GM19240 (cell line): ENCODE data around the gene ROS1.
"Not testable (repeated sequence)": the region's sequence is repeated elsewhere in the genome, so short reads cannot be mapped to it uniquely, and the experiment has no call there.

Source experiments
- DNase-seq: peaks from one replicate; pipeline ENCODE4 v3.0.0; 2011; ENCODE audit warnings: low spot score; ENCODE audit not compliant: insufficient read length

The ROS1 gene

DNA sequence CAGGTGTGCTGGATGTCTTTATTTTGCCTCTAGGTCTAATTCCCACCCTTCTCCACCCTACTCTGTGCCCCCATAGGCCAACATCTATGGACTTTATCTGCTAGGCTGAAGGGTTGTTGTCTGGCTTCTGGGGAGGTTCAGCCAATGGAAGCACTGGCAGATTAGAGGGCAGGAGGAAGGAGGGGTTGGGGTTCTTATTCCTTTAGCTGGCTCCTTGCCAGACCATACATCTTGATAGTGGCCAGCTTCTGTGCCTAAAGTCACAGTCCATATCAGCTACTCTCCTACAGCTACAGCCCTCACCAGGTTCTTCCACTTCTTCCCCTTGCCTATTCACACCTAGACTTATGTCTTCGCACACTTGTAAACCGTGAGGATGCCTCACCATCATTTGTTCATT lies 41.1 kb downstream of the ROS1 start:
- no peak for DNase-seq

DNA sequence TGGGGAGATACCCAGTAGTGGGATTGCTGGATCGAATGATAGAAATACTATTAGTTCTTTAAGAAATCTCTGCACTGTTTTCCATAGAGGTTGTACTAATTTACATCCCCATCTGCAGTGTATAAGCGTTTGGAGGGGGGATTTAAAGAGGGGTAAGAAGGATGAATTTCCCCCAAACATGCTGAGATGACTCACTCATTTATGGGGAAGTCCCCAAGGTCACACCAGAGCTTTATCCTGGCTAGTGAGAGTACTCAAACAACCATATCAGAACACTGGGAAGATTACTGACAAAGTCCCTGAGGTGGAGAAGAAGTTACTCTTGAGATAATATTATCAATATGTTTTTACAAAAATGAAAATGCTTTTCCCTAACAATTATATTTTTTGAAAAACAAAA lies 44.0 kb downstream of the ROS1 start:
- DNase-seq, result no peak

DNA sequence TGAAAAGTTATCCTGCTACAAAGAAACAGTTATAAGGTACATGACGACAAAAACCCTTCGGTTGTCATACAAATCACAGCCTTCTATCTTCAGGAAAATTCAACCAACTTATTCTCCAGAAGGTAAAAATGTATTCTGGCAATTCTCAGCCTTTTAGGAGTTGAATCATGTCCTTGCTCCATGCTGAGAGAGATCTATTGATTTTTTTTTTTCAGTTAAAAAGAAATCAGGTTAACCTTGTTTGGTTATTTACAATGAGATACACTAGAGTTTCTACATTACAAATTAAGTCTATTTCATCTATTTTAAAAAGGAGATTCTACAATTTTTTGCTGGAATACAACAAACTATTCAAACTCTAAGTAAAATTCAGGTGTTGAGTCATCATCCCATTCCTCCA lies 45.4 kb downstream of the ROS1 start:
- no peak for DNase-seq

DNA sequence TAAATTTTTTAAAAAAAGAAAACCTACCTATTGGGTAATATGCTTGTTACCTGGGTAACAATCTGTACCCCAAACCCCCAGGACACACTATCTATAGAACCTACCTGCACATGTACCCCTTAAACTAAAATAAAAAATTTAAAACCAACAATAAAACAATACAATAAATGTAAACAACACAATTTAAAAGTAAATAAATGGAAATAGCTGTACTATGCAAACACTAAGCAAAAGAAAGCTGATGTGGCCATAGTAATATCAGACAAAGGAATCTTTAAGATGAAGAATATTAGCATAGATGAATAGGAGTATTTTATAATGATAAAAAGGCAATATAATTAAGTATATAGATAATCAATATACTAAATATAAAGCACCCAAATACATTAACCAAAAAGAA lies 50.3 kb downstream of the ROS1 start:
- no peak for DNase-seq

DNA sequence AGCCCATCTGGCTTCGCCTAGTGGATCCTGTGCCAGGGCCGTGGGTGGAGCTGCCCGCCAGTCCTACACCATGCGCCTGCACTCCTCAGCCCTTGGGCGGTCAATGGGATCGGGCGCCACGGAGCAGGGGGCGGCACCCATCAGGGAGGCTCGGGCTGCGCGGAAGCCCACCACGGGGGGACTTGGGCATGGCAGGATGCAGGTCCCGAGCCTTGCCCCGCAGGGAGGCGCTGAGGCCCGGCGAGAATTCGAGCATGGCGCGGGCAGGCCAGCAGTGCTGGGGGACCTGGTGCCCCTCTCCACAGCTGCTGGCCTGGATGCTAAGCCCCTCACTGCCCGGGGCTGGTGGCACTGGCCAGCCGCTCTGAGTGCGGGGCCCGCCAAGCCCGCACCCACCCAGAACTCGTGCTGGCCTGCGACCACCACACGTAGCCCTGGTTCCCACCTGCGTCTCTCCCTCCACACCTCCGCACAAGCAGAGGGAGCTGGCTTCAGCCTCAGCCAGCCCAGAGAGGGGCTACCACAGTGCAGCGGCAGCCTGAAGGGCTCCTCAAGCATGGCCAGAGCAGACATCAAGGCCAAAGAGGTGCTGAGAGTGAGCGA lies 52.4 kb downstream of the ROS1 start:
- DNase-seq, result no peak

DNA sequence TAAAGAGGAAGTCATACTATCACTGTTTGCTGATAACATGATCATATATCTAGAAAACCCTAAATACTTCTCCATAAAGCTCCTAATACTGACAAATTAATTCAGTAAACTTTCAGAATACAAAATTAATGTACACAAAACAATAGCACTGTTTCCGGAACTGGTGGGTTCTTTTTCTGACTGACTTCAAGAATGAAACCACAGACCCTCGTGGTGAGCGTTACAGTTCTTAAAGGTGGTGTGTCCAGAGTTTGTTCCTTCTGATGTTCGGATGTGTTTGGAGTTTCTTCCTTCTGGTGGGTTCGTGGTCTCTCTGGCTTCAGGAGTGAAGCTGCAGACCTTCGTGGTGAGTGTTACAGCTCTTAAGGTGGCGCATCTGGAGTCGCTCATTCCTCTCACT lies 53.5 kb downstream of the ROS1 start:
- not testable (repeated sequence) for DNase-seq

DNA sequence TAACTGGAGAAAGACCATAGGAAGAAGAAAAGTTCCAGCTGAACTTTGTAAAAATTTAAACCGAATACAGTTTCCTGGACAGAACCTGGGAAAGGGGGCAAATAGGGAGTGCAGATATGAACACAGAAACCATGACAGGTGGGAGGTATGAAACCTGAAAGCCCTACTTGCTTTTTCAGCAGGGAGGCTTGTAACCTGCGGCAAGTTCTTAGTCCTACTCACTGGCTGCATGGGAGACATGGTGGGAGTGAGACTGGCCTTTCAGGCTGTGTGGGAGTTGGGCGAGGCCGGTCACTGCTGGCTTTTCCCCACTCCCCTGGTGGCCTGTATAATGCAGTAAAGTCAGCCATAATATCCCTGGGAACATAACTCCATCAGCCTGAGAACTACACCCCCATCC lies 54.2 kb downstream of the ROS1 start:
- no peak for DNase-seq

DNA sequence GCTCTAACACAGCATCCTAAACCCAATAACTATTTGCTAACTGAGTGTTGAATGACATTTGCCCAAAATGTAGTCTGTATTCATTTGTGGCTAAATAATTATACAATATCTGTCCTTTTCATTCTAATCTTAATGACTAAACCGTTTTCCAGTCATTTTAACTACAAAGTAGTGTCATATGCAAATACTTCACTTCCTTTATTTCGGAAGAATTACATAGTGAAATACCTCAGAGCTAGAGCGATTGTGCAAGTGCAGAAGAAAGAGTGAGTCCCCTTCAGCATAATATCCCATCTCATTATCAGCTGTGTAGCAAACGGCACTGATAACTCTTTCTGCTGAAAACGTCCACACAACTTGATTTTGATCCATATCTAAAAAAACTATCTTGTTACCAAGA lies 66.2 kb downstream of the ROS1 start:
- no peak for DNase-seq

DNA sequence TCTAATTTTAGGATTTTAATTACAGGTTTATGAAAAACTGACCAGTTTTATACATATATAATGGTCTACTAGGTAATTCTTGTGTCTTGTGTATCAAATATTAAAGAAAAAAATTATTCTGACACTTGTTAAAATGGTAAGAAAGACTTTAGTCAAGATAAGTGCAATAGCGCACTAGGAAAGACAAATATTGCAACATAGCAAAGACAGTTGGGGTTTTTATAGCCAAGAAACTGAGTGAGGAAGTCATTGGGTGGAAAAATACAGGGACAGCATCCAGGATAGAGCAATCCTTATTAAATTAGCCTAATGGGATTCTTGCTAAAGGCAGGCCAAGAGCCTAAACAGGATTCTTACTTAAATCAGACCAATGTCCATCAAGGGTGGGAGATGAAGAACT lies 71.1 kb downstream of the ROS1 start:
- DNase-seq, result no peak

DNA sequence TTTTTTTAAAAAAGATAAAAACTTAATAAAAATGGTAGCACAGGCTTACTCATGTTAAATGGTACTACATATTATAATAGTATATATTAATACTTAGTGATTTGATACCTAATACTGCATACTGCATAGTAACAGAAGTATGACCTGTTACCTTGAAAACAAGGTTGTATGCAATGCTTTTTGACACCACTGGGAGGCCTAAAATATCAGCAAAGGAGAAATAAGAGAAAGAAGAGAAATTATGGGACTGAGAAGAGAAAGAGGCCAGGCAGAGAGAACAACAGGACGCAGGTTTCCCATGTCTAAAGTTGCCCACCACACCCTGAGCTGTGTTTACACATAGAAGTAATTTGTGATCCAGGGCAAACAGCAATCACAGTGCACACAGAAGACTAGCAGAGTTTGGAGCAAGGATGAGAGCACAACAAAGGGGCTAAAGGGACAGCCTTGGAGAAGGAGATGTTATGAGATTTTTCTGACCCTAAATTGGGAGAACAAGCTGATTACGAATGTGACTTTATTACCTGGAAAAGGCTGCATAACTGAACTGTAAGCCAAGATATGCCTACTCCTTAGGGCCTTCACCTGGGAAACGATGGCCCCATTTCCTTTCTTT lies 73.2 kb downstream of the ROS1 start:
- no peak for DNase-seq

DNA sequence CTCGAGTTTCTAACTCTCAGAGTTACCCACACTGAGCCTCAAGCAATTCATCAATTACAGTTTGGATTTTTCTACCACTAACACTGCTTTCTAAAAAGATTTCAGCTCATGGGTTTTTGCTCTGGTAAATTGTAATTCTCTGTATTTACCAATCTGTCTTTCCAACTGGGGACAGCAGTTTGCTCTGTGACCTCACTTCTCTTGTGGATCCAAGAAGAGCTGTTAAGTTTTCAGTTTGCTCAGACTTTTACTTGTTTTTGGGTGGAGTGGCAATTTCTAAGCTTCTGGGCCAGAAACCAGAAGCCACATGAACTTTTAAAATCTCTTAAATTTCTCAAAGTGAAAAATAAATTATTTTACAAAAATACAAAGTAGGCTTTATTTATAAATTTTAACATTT lies 74.2 kb downstream of the ROS1 start:
- DNase-seq, result no peak

DNA sequence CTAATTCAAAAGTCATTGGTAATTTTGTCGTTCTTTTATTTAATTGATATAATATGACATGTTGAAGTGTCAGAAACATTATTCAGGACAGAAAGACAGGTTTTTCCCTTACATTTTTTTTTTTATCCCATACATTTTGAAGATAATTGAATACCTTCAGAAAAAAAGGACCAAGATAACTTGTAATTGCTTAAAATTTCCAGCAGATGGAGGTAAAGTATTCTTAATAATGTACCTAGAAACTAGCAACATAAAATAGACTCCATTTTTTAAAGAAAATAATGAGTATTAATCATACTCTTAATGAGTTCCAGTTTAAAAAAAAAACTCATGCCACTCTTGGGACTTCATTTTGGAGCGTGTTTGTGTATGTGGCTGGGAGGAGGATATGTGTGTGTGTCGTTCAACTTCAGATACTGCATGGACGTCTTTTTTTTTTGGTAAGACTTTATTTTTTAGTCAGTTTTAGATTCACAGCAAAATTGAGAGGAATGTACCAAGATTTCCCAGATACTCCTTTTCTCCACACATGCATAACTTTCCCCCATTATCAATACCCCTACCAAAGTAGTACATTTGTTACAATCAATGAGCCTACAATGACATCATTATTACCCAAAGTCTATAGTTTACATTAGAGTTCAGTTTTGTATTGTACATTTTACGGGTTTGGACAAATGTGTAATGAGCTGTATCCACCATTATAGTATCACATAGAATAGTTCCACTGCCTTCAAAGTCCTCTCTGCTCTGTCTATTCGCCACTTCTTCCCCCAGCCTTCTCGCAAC lies 79.4 kb downstream of the ROS1 start:
- DNase-seq, result no peak

DNA sequence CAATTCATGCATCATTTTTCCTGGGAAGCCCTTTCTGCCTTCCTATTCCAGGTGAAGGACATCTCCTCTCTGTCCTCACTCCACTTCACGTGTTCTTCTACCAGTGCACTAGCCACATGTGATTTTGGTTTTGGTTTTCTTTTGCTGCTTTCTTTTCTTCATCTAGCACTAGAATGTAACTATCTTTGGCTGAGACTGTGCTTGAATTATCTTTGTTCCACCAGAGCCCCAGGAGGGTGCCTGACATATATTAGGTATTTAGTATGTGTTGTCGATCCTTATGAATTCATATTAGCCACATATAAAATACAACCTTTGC lies 80.5 kb downstream of the ROS1 start:
- no peak for DNase-seq

DNA sequence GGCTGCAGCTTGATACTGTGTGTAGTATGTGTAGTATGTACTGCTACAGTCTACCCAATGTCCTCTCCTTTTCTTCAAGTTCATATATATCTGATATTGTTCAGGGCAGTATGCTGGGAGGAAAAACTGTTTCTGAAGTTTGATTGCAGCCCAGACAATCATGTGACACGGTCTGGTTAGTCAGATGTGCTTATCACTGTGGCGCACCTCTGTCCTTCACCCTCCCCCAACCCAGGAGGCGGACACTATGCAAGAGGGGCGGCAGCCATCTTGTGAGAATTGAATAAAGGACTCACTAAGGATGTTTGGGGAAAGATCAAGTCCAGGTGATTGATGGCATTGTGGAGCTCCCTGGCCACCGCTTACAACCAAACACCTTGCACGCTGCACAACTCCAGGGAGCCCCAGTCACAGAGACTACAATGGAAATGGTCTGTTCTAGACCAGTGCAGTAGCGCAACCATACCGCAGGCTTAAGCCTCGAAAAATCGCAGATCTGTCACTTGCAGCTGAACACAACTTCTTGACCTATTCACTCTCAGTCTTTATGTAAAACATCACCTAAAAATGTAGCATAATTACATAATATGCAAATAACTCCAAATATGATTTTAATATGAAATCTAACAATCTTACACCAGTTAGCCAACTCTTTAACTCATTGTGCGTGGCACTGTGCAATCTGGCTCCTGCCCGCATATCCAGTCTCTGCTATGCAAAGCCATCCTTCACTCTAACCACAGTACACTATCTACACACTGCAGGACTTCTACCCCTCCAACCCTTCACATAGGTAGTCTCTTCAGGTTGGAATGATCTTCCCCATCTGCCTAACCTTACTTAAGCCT lies 81.1 kb downstream of the ROS1 start:
- DNase-seq, result no peak

DNA sequence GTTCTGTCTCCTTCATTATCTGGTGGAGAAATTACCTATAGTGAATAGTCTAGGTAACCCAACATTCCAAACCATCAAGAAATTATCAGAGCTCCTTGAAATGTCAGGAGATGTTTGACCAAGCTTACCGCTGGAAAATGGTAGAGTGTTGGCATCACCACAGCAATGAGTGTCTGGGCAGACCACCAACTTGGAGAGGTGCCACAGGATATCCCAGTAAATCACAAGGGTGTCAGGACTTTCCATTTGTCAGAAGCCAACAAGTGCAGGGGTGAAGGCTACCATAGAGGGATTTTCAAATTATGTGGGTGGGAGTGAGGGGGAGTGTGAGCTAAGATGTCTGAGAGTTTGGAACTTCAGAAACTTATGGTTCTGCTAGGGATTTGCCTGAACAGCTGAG lies 87.2 kb downstream of the ROS1 start:
- no peak for DNase-seq

DNA sequence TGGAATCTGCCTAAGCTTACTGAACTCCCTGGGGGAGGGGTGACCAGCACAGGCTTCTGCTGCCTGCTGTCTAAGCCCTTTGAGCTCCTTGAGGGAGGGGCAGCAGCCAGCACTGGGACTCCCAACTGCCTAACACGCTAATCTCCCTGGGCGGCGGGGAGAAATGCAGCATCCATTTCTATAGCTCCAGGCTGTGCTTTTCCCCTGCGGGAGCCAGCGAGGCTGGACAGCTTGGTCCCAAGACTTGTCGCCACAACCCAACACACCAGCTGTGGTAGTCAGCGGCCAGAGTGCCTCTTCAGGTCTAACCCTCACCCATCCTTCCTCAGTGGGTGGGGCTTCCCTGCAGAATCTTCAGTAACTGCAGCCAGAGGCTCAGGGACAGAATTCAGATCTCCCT lies 95.8 kb downstream of the ROS1 start:
- DNase-seq, result no peak

DNA sequence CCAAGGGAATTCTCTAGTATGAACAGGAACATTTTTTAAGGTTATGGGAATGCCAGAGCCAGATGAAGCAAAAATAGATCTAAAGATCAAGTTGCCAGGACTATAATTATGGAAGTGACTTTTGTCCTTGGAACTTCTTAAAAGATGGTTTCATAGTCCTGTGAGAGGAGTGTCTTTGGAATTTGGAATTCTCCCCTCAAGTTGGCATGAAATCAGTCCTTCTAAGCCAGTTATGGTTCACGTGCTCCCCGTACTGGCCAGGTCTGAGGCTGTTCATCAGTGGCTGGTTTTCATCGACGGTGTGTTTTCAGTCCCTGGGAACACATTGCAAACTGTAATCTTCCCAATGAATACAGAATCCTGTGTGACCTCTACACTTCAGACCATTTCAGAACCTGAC lies 97.2 kb downstream of the ROS1 start:
- no peak for DNase-seq

DNA sequence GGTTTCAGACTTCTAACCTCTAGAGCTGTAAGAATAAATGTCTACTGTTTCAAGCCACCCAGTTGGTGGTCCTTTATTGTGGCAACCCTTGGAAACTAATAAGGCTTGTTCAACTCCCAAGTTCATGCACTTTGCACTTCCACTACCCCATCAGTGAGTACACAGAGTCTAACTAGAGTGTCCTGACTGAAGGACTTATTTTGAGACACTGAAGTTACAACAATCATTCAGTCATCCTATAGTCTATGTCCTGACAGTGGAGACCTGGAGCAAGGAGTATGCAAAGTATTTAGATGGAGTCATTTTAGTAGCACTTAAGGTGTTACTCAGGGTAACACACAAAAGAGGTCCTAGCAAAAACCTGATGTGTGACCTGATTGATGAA lies 97.7 kb downstream of the ROS1 start:
- DNase-seq, result no peak

DNA sequence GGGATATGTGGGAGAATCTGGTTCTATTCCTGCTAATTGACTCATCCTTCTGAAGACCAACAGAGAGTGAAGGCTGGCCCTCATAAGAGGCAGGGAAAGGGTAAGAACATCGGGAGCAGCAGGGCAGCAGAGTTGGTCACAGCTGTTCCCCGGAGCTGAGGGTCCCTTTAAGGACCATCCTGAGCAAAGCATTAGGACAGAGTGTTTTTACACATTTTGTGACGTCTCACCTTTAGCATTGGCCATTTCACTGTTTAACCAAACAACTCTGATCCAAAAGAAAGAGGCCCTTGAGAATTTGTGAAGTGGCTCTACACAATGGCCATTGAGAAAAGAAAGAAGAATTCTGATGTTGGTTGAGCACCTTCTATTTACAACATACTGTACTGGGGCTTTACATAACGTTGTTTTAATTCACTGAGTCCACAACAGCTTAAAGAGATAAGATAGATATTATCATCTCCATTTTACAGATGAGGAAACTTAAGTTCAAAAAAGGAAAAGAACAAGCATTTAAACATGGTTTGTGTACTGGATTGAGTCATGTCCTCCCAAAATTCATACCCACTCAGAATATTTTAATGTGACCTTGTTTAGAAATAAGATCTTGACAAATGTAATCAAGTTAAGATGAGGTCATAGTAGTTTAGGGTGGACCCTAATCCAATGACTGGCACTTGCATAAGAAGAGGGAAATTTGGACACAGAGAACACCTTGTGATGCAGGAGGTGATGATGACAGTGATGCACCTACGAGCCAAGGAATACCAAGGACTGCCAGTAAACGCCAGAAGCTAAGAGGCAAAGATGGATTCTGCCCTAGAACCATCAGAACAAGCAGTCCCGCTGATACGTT lies 98.4 kb downstream of the ROS1 start:
- DNase-seq, result no peak

DNA sequence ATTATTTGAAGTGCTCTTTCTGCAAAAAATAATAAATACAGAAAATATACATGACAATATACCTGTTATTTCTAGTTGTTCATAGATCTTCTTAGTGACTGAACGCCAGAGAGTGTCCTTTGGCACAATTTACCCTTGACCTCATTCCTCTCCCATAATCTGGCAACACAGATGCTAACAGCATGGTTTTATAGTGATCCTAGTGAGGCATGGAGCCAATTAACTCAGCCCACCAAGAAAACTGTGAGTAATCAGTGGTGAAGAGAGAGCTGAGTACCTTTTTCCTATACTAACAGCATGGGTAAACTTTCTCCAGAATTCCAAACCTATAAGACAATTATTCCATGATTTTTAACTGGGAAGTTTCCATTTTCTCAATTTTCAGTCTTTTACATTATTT lies 99.3 kb downstream of the ROS1 start:
- no peak for DNase-seq

DNA sequence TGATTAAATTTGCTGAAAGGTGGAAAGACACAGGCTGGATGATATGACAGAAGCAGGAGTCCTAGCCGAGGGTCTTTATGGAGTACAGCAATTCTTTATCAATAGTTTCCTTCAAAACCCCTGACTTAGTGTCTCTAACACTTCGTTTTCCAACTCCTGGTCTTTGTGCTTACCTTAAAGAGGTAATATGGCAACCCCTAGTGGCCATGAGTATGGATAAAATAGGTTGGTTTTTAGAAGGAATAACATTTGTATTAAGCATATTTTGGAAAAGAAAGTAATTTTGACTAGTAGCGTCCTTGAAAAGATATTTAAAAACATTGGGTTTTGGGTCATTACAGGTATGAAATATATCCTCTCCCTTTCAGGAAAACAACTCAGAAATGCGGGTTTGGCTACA lies 108.5 kb downstream of the ROS1 start:
- DNase-seq, result no peak
